DMS114 treated with DMSO at 0.1 percent for 48 hours (cell line): ENCODE results near the gene PTPRN2.
"Not testable (repeated sequence)": the region's sequence is repeated elsewhere in the genome, so short reads cannot be mapped to it uniquely, and the experiment has no call there.

Experiments used
- DNase-seq: peaks from one replicate; lab custom pipeline; 2025; ENCODE audit not compliant: unreplicated experiment; lab: John Stamatoyannopoulos, UW

Gene PTPRN2

GRCh38 chr7:158447151-158447505, 140.5 kb downstream of the PTPRN2 start:
- DNase-seq: no peak

GRCh38 chr7:158446706-158447105, 140.9 kb downstream of the PTPRN2 start:
- DNase-seq: no peak

- no peak for DNase-seq
Measured at GRCh38 chr7:158446281-158446680, 141.3 kb downstream of the PTPRN2 start.

- no peak for DNase-seq
Measured at GRCh38 chr7:158445421-158446175, 142.0 kb downstream of the PTPRN2 start.

- DNase-seq: no peak
Measured at GRCh38 chr7:158444501-158445420, 142.9 kb downstream of the PTPRN2 start.

GRCh38 chr7:158443688-158444483, 143.7 kb downstream of the PTPRN2 start:
- DNase-seq: no peak

- no peak for DNase-seq
Measured at GRCh38 chr7:158443014-158443687, 144.5 kb downstream of the PTPRN2 start.

- DNase-seq: no peak
Measured at GRCh38 chr7:158442260-158442659, 145.4 kb downstream of the PTPRN2 start.

- no peak for DNase-seq
Measured at GRCh38 chr7:158439035-158439434, 148.6 kb downstream of the PTPRN2 start.

GRCh38 chr7:158432369-158433341, 155.0 kb downstream of the PTPRN2 start:
- no peak for DNase-seq

- no peak for DNase-seq
Measured at GRCh38 chr7:158431941-158432347, 155.7 kb downstream of the PTPRN2 start.

- no peak for DNase-seq
Measured at GRCh38 chr7:158431055-158431940, 156.3 kb downstream of the PTPRN2 start.

GRCh38 chr7:158430308-158431034, 157.2 kb downstream of the PTPRN2 start:
- DNase-seq: no peak

GRCh38 chr7:158428837-158429753, 158.5 kb downstream of the PTPRN2 start:
- DNase-seq: no peak

GRCh38 chr7:158428131-158428836, 159.3 kb downstream of the PTPRN2 start:
- no peak for DNase-seq

- DNase-seq: not testable (repeated sequence)
Measured at GRCh38 chr7:158425676-158426075, 161.9 kb downstream of the PTPRN2 start.
